Measurements from ENCODE around the gene PPARGC1A. TPM values are rescaled to one million over a fixed set of nuclear protein-coding genes. Genes with fewer than 3 reads are reported as not detected.

PPARGC1A gene
- total and polyA plus RNA-seq, 2 of the 13 experiments (the other 11 are each of a cell fraction or from before 2014, with no cell fraction given), result 20.7 to 37.3 TPM

DNA sequence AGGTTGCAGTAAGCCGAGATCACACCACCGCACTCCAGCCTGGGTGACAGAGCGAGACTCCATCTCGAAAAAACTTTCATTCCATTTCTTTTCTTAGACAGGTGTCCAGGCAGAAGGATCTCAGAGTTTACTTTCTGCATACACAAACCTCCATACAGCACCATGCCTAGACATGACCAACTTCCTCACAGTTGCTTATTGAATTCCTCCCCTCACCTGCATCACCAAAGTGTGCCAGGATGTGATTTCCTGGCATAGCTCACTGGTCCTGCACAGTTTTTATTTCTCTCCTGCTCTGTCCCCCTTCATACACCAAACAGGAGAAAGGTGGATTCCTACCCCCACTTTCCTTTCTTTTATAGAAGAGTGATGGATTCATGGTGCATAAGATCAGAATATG, 34.7 kb upstream of the PPARGC1A start:
- Histone ChIP-seq H3K27ac (ENCODE audit: extremely low read length, insufficient read depth, low read length) (no peak overlapping the region), H3K4me1 (ENCODE audit: insufficient read depth, low read length) (peaks cover 26% of the 10 kb centered on the region), H3K36me3 (replicated peaks in 1 of 2; ENCODE audit: control insufficient read depth in 1 of 2, insufficient read depth in 2 of 2, low read length in 2 of 2) (no peaks in the 10 kb centered on the region), H3K27me3 (ENCODE audit: control insufficient read depth in 1 of 2, insufficient read depth in 2 of 2, low read length in 2 of 2) (peaks cover 0 to 16% of the 10 kb centered on the region in 2 experiments; a peak in 3 of 5 replicates), H3K4me2 (ENCODE audit: low read depth, low read length) (no peak overlapping the region), H2AFZ (ENCODE audit: low read length) (no peak overlapping the region), H3K79me2 (ENCODE audit: insufficient read depth, low read length) (no peaks in the 10 kb centered on the region), H3K9me3 (ENCODE audit: low read length) (no peaks in the 10 kb centered on the region), H3K4me3 (replicated peaks in 1 of 3; ENCODE audit: insufficient read depth in 1 of 3, low read depth in 2 of 3, low read length in 3 of 3) (no peak overlapping the region), H3K9ac (ENCODE audit: insufficient read depth, low read depth, low read length) (no peak overlapping the region), H4K20me1 (ENCODE audit: insufficient read depth, low read length) (no peaks in the 10 kb centered on the region)
- WGBS (ENCODE audit: low lambda C conversion rate), result 76% methylated on average over 4 of the region's 4 CpGs
- in situ Hi-C loops (cut with HindIII; ENCODE audit: extremely low pct_ligation_motif_present, low pct_unique_long_range_greater_than_20kb) (no loop called here), intact Hi-C loops (cut with micrococcal nuclease; ENCODE audit: unreplicated experiment) (no loop called here)
- BruUV-seq (replicated peaks), result no TSS peak
- ATAC-seq (no peak), FAIRE-seq (no peak), DNase-seq (ENCODE audit: low spot score) (no peak)
- CTCF ChIA-PET (ENCODE audit: low intra/inter-chr PET ratio, low total read pairs), result no interaction called here
- POLR2A ChIA-PET, result no interaction called here
- TF ChIP-seq, protein P1, sequence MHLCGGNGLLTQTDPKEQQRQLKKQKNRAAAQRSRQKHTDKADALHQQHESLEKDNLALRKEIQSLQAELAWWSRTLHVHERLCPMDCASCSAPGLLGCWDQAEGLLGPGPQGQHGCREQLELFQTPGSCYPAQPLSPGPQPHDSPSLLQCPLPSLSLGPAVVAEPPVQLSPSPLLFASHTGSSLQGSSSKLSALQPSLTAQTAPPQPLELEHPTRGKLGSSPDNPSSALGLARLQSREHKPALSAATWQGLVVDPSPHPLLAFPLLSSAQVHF (CRISPR knock-in tag; IDR thresholded peaks at IDR 0.05), result no peak
- TF ChIP-seq ZNF552 (CRISPR knock-in tag; IDR thresholded peaks at IDR 0.05; ENCODE audit: borderline replicate concordance) (no peak), ZNF556 (CRISPR knock-in tag; IDR thresholded peaks at IDR 0.05; ENCODE audit: borderline replicate concordance) (no peak), HNF4G (IDR thresholded peaks at IDR 0.05; ENCODE audit: borderline replicate concordance, low read depth, low read length) (no peak), HNF4G (CRISPR knock-in tag; IDR thresholded peaks at IDR 0.05; ENCODE audit: borderline replicate concordance, low read depth) (no peak), ZNF672 (CRISPR knock-in tag; IDR thresholded peaks at IDR 0.05) (no peak), CHCHD3 (CRISPR knock-in tag; IDR thresholded peaks at IDR 0.05) (no peak), ZKSCAN5 (CRISPR knock-in tag; IDR thresholded peaks at IDR 0.05) (no peak), ZNF841 (CRISPR knock-in tag; IDR thresholded peaks at IDR 0.05; ENCODE audit: borderline replicate concordance) (no peak), NCOR1 (IDR thresholded peaks at IDR 0.05; ENCODE audit: borderline replicate concordance, low read length) (no peak), KLF16 (CRISPR knock-in tag; IDR thresholded peaks at IDR 0.05) (no peak), SCMH1 (CRISPR knock-in tag; IDR thresholded peaks at IDR 0.05; ENCODE audit: borderline replicate concordance) (no peak), HMG20B (CRISPR knock-in tag; conservative IDR thresholded peaks at IDR 0.05) (no peak)
- TF ChIP-seq, protein P2, sequence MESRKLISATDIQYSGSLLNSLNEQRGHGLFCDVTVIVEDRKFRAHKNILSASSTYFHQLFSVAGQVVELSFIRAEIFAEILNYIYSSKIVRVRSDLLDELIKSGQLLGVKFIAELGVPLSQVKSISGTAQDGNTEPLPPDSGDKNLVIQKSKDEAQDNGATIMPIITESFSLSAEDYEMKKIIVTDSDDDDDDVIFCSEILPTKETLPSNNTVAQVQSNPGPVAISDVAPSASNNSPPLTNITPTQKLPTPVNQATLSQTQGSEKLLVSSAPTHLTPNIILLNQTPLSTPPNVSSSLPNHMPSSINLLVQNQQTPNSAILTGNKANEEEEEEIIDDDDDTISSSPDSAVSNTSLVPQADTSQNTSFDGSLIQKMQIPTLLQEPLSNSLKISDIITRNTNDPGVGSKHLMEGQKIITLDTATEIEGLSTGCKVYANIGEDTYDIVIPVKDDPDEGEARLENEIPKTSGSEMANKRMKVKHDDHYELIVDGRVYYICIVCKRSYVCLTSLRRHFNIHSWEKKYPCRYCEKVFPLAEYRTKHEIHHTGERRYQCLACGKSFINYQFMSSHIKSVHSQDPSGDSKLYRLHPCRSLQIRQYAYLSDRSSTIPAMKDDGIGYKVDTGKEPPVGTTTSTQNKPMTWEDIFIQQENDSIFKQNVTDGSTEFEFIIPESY (CRISPR knock-in tag; IDR thresholded peaks at IDR 0.05), result no peak
- TF ChIP-seq, protein P3, sequence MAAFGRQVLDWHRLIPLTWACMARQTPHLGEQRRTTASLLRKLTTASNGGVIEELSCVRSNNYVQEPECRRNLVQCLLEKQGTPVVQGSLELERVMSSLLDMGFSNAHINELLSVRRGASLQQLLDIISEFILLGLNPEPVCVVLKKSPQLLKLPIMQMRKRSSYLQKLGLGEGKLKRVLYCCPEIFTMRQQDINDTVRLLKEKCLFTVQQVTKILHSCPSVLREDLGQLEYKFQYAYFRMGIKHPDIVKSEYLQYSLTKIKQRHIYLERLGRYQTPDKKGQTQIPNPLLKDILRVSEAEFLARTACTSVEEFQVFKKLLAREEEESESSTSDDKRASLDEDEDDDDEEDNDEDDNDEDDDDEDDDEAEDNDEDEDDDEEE (CRISPR knock-in tag; IDR thresholded peaks at IDR 0.05), result no peak
- TF ChIP-seq, protein P4, sequence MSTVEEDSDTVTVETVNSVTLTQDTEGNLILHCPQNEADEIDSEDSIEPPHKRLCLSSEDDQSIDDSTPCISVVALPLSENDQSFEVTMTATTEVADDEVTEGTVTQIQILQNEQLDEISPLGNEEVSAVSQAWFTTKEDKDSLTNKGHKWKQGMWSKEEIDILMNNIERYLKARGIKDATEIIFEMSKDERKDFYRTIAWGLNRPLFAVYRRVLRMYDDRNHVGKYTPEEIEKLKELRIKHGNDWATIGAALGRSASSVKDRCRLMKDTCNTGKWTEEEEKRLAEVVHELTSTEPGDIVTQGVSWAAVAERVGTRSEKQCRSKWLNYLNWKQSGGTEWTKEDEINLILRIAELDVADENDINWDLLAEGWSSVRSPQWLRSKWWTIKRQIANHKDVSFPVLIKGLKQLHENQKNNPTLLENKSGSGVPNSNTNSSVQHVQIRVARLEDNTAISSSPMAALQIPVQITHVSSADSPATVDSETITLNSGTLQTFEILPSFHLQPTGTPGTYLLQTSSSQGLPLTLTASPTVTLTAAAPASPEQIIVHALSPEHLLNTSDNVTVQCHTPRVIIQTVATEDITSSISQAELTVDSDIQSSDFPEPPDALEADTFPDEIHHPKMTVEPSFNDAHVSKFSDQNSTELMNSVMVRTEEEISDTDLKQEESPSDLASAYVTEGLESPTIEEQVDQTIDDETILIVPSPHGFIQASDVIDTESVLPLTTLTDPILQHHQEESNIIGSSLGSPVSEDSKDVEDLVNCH (CRISPR knock-in tag; IDR thresholded peaks at IDR 0.05), result no peak
- TF ChIP-seq, protein P5, sequence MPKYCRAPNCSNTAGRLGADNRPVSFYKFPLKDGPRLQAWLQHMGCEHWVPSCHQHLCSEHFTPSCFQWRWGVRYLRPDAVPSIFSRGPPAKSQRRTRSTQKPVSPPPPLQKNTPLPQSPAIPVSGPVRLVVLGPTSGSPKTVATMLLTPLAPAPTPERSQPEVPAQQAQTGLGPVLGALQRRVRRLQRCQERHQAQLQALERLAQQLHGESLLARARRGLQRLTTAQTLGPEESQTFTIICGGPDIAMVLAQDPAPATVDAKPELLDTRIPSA (CRISPR knock-in tag; IDR thresholded peaks at IDR 0.05; ENCODE audit: borderline replicate concordance), result no peak

All from HepG2 (cell line).